Measurements from ENCODE around the gene SPACA7.
"Not testable (repeated sequence)": the region's sequence is repeated elsewhere in the genome, so short reads cannot be mapped to it uniquely, and the experiment has no call there.

Gene SPACA7

DNA sequence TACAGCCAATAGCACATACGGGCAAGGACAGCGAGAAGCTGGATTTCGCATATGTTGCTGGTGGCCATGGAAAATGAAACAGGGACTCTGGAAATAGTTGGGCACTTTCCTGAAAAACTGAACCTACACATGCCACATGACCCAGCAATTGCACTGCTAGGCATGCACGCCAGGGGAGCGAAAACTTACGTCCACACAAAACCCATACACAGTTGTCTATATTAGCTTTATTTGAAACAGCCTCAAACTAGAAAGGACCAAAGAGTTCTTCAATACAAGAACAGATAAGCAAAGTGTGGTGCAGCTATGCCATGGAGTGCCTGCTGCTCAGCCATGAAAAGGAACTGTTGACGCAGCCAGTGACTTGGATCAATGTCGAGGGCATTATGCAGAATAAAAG, 7.3 kb upstream of the SPACA7 start:
- no peak overlapping the region for H3K4me3 ChIP-seq (replicated peaks; ENCODE audit: low read depth, low read length)
- no peak for DNase-seq (ENCODE audit: low read depth)
- TF ChIP-seq, protein P1, sequence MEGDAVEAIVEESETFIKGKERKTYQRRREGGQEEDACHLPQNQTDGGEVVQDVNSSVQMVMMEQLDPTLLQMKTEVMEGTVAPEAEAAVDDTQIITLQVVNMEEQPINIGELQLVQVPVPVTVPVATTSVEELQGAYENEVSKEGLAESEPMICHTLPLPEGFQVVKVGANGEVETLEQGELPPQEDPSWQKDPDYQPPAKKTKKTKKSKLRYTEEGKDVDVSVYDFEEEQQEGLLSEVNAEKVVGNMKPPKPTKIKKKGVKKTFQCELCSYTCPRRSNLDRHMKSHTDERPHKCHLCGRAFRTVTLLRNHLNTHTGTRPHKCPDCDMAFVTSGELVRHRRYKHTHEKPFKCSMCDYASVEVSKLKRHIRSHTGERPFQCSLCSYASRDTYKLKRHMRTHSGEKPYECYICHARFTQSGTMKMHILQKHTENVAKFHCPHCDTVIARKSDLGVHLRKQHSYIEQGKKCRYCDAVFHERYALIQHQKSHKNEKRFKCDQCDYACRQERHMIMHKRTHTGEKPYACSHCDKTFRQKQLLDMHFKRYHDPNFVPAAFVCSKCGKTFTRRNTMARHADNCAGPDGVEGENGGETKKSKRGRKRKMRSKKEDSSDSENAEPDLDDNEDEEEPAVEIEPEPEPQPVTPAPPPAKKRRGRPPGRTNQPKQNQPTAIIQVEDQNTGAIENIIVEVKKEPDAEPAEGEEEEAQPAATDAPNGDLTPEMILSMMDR (IDR thresholded peaks at IDR 0.05; ENCODE audit: low read length, missing control alignments) = no peak

DNA sequence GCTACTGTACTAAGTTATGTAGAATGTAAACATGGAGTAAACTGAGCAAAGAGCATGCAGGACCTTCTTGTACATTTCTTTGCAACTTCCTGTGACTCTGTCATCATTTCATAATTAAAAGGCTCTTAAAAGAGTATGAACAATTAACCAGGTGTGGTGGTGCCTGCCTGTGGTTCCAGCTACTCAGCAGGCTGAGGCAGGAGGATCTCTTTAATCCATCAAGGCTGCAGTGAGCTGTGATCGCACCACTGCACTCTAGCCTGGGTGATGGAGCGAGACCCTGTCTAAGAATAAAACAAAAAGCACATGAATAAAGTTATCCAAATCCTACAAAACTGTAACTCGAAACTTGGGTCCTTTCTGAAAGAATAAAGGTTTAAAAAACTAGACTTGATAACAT, 5.8 kb upstream of the SPACA7 start:
- TF ChIP-seq, protein P1 (IDR thresholded peaks at IDR 0.05; ENCODE audit: low read length, missing control alignments) = no peak
- no peak overlapping the region for H3K4me3 ChIP-seq (replicated peaks; ENCODE audit: low read depth, low read length)
- DNase-seq (ENCODE audit: low read depth) = no peak

DNA sequence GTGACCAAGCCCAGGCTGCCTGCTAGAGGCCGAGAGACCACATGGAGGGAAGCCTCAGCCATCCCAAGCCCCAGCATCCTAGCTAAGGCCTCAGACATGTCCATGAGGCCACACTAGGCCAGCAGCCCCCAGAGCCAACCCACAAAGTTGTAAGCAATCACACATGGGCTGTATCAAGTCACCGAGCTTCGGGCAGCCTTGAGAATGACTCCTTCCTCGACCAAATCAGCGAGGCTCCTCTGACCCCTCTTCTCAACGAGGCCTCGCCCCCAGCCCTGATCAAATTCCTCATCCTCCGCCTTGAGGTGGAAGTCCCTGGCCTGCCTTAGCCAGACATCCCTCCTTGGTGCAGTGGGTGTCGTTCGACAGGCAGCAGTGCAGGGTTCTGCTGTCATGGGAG, 1.9 kb upstream of the SPACA7 start:
- no peak for DNase-seq (ENCODE audit: low read depth)

DNA sequence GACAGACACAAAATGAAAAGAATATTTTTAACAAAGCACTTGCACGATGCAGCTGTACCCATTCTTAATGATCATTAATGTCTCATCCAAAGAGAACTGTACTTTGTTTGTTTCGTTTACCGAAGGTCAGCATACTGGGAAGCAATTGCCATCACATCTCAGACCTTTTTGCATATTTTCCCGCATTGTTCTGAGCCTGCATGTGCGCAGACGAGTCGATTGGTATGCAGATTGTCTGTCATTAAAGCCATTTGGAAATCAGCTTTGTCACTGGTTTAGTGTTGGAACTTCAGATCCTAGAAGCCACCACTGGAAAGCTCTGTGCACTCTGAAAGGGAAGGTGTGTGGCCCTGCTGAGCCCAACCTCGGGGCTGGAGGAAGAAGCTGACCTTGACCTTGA, 15.6 kb downstream of the SPACA7 start:
- DNase-seq (ENCODE audit: low read depth) = no peak
- H3K4me3 ChIP-seq (replicated peaks; ENCODE audit: low read depth, low read length) = no peak overlapping the region
- TF ChIP-seq, protein P1 (IDR thresholded peaks at IDR 0.05; ENCODE audit: low read length, missing control alignments) = no peak

More for the DNA sequence above, 1.9 kb upstream of the SPACA7 start:
- TF ChIP-seq, protein P1 (IDR thresholded peaks at IDR 0.05; ENCODE audit: low read length, missing control alignments) = no peak
- H3K4me3 ChIP-seq (replicated peaks; ENCODE audit: low read depth, low read length) = no peak overlapping the region

DNA sequence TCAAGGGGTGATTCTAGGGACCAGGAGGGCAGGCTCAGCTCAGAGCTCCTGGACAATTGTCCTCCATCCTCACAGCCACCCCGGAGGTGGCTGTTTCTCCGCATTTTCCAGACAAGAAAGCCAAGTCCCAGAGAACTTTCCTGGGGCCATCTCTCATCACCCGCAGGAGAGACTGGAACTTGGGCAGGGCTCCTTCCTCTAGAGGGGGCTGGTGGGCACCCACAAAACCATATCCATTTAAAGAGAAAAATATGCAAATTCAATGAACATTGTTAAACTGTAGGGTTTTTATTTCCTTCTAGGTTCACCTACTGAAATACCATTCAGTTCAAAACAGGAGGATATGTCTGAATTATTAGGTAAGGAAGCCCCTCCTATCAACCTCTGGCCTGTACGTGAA, 16.6 kb downstream of the SPACA7 start:
- no peak for DNase-seq (ENCODE audit: low read depth)
- no peak overlapping the region for H3K4me3 ChIP-seq (replicated peaks; ENCODE audit: low read depth, low read length)
- TF ChIP-seq, protein P1 (IDR thresholded peaks at IDR 0.05; ENCODE audit: low read length, missing control alignments) = no peak

DNA sequence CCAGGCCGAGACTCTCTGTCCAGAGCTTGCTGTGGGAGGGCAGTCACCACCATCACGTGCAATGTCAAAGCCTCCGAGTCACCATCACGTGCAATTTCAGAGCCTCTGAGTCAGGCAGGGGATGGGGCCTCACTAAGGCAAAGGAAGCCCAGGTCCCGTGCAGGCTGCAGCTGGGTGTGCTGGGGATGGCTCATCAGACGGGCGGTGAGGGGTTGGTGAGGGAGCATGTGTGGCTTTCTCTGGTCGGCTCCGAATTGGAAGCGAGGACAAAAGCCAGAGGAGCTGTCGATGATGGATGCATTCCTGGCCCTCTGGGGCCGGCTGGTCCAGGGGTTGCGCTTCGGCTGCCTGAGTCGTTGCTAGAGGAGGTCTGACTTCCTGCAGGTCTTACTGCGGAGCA, 18.9 kb downstream of the SPACA7 start:
- DNase-seq (ENCODE audit: low read depth); H3K4me3 ChIP-seq (replicated peaks; ENCODE audit: low read depth, low read length): not testable (repeated sequence)

DNA sequence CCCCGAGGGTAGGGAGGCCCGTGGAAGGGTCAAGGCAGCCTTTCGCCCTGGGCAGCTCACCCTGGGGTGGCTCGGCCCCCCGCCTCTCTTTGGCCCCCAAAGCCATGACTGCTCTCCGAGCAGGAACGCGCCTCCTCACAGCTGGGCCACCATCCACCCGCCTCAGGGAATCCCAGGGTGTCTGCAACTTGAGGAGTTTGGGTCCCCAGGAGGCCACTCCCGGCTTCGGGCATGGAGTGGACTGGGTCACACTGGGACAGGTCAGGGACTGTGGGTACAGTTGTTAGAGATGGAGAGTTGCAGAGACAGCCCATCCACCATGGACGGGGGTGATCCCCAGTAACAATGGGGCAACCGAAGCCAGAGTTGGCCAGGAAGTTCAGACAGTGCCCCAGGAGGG, 19.8 kb downstream of the SPACA7 start:
- not testable (repeated sequence) for H3K4me3 ChIP-seq (replicated peaks; ENCODE audit: low read depth, low read length); DNase-seq (ENCODE audit: low read depth)

DNA sequence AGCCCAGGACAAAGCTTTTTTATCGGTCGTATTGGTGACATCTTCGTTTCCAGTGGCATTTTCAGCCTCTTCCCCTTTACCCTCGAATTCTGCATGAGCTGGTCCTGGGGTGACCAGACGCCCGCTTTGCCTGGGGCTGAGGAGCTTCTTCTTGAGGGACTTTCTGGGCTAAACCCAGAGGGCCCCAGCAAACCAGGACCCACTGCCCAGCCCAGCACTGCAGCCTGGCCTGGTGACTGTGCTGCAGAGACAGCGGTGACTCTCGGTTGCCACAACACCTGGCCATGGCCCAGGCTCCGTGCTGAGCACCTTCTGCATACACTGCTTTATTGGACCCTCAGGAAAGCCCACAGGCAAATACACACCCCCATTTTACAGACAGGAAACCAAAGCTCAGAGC, 21.0 kb downstream of the SPACA7 start:
- TF ChIP-seq, protein P1 (IDR thresholded peaks at IDR 0.05; ENCODE audit: low read length, missing control alignments) = no peak
- H3K4me3 ChIP-seq (replicated peaks; ENCODE audit: low read depth, low read length) = no peak overlapping the region
- no peak for DNase-seq (ENCODE audit: low read depth)

DNA sequence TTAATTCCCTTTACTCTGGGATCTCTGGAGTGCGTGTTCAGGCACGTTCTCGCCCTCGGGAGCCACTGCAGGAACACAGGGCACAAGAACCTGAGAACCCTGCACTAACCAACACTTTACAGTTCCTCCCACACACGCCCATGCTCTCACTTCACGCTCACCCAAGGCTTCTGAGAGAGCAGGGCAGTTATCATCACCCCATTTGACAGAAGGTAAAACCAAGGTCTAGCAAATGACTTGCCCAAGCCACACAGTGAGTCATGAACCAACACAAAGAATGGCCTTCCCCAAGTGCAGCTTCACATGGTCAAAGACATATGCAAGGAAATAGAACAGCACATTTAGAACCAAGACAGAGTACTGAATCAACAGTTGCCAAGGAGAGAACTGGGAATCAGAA, 22.2 kb downstream of the SPACA7 start:
- H3K4me3 ChIP-seq (replicated peaks; ENCODE audit: low read depth, low read length); DNase-seq (ENCODE audit: low read depth): not testable (repeated sequence)

DNA sequence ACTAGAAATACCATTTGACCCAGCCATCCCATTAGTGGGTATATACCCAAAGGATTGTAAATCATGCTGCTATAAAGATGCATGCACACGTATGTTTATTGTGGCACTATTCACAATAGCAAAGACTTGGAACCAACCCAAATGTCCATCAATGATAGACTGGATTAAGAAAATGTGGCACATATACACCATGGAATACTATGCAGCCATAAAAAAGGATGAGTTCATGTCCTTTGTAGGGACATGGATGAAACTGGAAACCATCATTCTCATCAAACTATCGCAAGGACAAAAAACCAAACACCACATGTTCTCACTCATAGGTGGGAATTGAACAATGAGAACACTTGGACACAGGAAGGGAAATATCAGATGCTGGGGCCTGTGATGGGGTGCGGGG, 33.7 kb downstream of the SPACA7 start:
- H3K4me3 ChIP-seq (replicated peaks; ENCODE audit: low read depth, low read length); DNase-seq (ENCODE audit: low read depth): not testable (repeated sequence)

Data from fibroblast of pulmonary artery (primary cell).